HG03378 (cell line): ENCODE results near the gene GSAP.
"Not testable (repeated sequence)": the region's sequence is repeated elsewhere in the genome, so short reads cannot be mapped to it uniquely, and the experiment has no call there.

Experiments
- ATAC-seq: cut with Tn5 transposase; IDR thresholded peaks from one replicate; pipeline ENCODE4 v1.9.1; 2021; ENCODE audit warnings: mild to moderate bottlenecking, moderate library complexity; ENCODE audit not compliant: unreplicated experiment

Gene GSAP

DNA sequence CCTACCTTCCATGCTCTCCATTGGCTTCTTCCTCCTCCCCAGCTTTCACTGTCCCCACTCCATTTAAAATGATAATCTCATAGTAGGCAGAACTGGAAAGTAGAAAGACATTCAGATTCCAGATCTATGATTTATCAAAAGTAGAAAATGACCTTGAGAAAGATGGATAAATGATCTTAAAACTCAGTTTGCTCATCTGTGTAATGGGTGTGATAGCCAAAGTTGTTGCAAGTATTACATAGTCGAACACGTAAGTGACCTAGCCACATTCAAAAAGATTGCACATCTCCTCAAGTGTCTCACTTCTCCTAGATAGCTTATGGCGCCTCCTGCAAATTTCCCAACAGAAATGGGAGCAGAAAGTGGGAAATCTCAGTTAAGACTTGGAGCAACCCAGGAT lies 126.8 kb downstream of the GSAP start:
- ATAC-seq: no peak

GRCh38 chr7:77288676-77289320 lies 127.4 kb downstream of the GSAP start:
- no peak for ATAC-seq

- ATAC-seq: no peak
Observed at GRCh38 chr7:77284616-77285015, 131.5 kb downstream of the GSAP start.

DNA sequence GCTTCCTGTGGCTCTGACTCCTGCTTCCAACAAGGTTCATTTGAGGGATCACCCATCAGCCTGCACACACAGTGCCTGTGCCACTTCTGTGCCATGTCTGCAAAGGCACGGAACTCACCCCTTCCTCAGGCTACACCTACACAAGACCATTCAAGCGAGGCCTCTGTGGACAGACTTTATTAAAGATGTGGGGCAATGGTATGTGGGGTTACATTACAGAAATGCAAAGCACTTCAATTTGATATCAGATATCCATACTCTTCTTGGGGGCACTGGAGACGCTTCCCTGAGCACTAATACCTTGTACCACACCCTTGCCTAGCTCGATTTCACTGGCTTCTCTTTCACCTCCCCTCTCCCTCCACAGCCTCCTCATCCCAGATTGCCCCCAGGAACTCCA lies 132.1 kb downstream of the GSAP start:
- ATAC-seq: no peak

- ATAC-seq: no peak
Observed at GRCh38 chr7:77282897-77283296, 133.3 kb downstream of the GSAP start.

DNA sequence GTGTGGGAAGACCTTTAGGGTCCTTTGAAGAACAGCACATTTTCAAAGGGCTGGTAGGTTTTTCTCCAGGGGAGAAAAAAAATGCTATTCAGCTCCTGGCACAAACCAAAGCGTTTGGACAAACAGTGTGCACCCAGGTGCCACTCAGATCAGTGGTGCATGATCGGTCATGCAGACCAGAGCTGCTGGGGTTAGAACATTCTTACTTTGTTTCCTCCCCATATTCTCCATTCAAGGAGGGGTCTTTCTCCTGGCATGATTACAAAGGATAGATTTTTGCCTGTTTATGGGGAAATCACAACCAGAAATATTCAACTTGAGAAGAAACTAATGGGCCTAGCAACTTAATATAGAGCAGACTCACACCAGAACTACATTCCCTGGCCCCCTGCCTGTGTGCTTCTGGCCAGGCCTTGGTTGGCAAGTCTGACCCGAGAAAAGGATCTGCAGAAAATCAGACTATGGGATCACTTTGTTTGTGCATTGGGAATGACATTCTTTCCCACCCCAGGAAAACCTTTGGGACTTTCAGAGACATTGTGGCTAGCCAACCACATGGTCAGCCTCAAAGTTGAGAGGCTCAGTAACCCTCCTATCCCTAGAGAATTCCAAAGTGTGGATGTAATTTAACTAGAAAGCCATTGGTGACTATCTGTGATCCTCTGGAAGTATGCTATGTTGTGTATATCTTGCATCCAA lies 134.2 kb downstream of the GSAP start:
- ATAC-seq: no peak

DNA sequence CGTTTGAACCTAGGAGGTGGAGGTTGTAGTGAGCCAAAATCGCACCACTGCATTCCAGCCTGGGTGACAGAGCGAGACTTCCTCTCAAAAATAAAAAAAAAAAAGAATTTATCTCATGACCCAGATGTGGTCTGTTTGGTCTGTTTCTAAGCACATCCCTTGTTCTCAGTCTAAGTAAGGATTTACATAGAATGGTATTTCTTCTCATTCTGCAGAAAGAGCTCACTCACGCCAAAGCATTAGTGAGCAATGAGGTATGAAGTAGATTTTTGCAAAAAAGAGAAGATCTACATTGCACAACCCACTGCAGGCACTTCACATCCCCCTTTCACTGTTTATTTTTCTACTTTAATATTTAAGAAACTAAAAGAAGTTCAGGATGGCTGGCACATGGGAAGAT lies 140.0 kb downstream of the GSAP start:
- ATAC-seq: no peak

- ATAC-seq: not testable (repeated sequence)
Observed at GRCh38 chr7:77275663-77276062, 140.5 kb downstream of the GSAP start.

- no peak for ATAC-seq
Observed at GRCh38 chr7:77271766-77272165, 144.4 kb downstream of the GSAP start.

DNA sequence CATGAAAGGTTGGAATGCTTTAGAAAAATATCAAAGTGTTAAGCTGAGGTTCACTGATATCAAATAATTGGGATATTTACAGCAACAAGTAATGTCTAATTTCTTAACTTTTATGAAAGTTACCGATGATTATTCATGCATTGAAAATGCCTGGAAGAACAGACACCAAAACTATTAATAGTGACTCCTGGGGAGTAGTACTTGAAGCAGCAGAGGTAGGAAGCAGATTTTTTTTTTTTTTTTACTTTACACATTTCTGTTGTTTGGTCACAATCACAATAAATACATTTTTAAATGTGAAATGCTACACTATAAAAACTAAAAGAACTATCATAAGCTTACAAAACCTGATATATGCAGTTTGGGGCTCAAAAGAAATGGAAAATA lies 146.1 kb downstream of the GSAP start:
- ATAC-seq: no peak

GRCh38 chr7:77269360-77270093 lies 146.6 kb downstream of the GSAP start:
- ATAC-seq: peak; percentile 67

DNA sequence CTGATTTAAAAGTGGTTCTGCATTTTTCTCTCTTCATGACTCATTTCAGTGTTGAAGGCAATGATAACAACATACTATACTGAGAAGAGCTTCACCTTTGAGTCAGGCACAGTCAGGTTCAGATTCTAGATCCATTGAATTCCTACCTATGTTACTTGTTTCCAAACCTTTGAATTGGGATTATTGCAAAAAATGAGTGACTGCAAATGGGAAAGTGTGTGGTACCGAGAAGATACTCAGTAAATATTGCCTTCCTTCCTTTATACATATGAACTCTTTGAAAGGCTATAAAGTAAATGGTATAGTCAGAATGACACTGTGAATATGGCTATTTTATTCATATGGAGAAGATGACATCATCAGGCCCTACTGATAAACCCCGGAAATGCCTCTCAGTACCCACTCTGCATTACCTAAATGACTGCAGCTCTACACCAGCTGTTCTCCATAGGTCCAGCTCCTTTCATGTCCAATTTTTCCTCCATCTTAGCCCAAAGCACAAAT lies 149.8 kb downstream of the GSAP start:
- ATAC-seq: peak; percentile 94

DNA sequence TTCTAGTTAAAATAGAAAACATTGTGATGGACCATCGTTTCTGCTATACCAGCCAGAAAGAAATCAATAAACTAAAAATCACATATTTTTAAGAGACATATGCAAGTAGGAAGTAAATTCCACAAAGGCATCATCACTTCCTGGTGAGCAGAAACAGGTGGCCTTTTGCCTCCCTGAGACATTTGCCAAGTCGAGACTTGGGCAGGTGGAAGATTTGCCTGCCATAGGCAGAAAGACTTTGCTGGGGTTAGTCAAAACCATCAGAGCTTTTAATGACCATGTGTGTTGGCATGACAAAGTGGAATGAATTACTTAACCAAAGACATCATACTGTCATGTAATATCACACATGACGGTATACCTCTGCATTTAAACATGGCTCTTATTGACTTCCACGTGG lies 150.5 kb downstream of the GSAP start:
- ATAC-seq: no peak

- no peak for ATAC-seq
Observed at GRCh38 chr7:77262316-77262715, 153.8 kb downstream of the GSAP start.
